NCI-H69 (cell line): ENCODE measurements around the gene ITSN2.

Source experiments
- DNase-seq: peaks from one replicate; lab custom pipeline; 2025; lab: John Stamatoyannopoulos, UW

The ITSN2 gene

GRCh38 chr2:24179683-24180082, 180.7 kb downstream of the ITSN2 start:
- DNase-seq = no peak

GRCh38 chr2:24176326-24176725, 184.0 kb downstream of the ITSN2 start:
- no peak for DNase-seq

- DNase-seq = no peak
These were observed 184.6 kb downstream of the ITSN2 start for GRCh38 chr2:24175631-24176187.

GRCh38 chr2:24174851-24175277, 185.5 kb downstream of the ITSN2 start, which contains the start of gene FAM228A:
Gene FAM228A, plus strand, starts transcription at chr2:24175053. Its CDS starts 428 bp downstream, at chr2:24175481.
- DNase-seq = no peak

- DNase-seq = no peak
These were observed 191.3 kb downstream of the ITSN2 start for GRCh38 chr2:24169023-24169422.

- peak; percentile 20 for DNase-seq
These were observed 195.8 kb downstream of the ITSN2 start for GRCh38 chr2:24164416-24164973.

- DNase-seq = no peak
These were observed 196.7 kb downstream of the ITSN2 start for GRCh38 chr2:24163601-24164000.

GRCh38 chr2:24163186-24163585, 197.2 kb downstream of the ITSN2 start:
- DNase-seq = peak; percentile 5

- DNase-seq = no peak
These were observed 197.8 kb downstream of the ITSN2 start for GRCh38 chr2:24162494-24162893.

- no peak for DNase-seq
These were observed 199.6 kb downstream of the ITSN2 start for GRCh38 chr2:24160761-24161160.

GRCh38 chr2:24159708-24160107, 200.6 kb downstream of the ITSN2 start:
- DNase-seq = no peak

- no peak for DNase-seq
These were observed 202.2 kb downstream of the ITSN2 start for GRCh38 chr2:24158131-24158530.

GRCh38 chr2:24153478-24153877, 206.9 kb downstream of the ITSN2 start:
- no peak for DNase-seq
